HG03060 (cell line): ENCODE data around the gene GYS1.
A peak's percentile ranks its signal among the peaks of the same experiment; 100 is the strongest.
"Not testable (repeated sequence)": the region's sequence is repeated elsewhere in the genome, so short reads cannot be mapped to it uniquely, and the experiment has no call there.

Source experiments
- ATAC-seq: cut with Tn5 transposase; IDR thresholded peaks from one replicate; pipeline ENCODE4 v1.9.1; 2021; ENCODE audit warnings: low read depth, moderate number of reproducible peaks; ENCODE audit not compliant: unreplicated experiment

Gene GYS1

GRCh38 chr19:48993175-48994034 lies at the start of gene GYS1, which contains the start of gene RUVBL2:
Gene GYS1, minus strand, starts transcription at chr19:48993309. Its CDS starts 197 bp downstream, at chr19:48993112.
Gene RUVBL2, plus strand, starts transcription at chr19:48993887. Its CDS starts 25 bp downstream, at chr19:48993912.
- peak; percentile 69 for ATAC-seq

- ATAC-seq: not testable (repeated sequence)
Observed at GRCh38 chr19:49042666-49043065, 49.6 kb upstream of the GYS1 start.

GRCh38 chr19:49042177-49042576 lies 49.1 kb upstream of the GYS1 start:
- ATAC-seq: no peak

- ATAC-seq: not testable (repeated sequence)
Observed at GRCh38 chr19:49039736-49040135, 46.6 kb upstream of the GYS1 start.

GRCh38 chr19:49038557-49039276 lies 45.6 kb upstream of the GYS1 start:
- not testable (repeated sequence) for ATAC-seq

- not testable (repeated sequence) for ATAC-seq
Observed at GRCh38 chr19:49038111-49038510, 45.0 kb upstream of the GYS1 start.

- ATAC-seq: not testable (repeated sequence)
Observed at GRCh38 chr19:49036815-49037214, 43.7 kb upstream of the GYS1 start, which contains the start of gene CGB1. Gene CGB1, minus strand, starts transcription at chr19:49036895. Its CDS starts 184 bp downstream, at chr19:49036711.

GRCh38 chr19:49031642-49032301 lies 38.7 kb upstream of the GYS1 start, which contains the start of gene CGB2:
Gene CGB2, plus strand, starts transcription at chr19:49031890. Its CDS starts 206 bp downstream, at chr19:49032096.
- ATAC-seq: not testable (repeated sequence)

GRCh38 chr19:49030323-49030722 lies 37.2 kb upstream of the GYS1 start:
- ATAC-seq: not testable (repeated sequence)

- not testable (repeated sequence) for ATAC-seq
Observed at GRCh38 chr19:49029749-49030148, 36.6 kb upstream of the GYS1 start.

- not testable (repeated sequence) for ATAC-seq
Observed at GRCh38 chr19:49028686-49029085, 35.6 kb upstream of the GYS1 start.

GRCh38 chr19:49025599-49025998 lies 32.5 kb upstream of the GYS1 start:
- ATAC-seq: not testable (repeated sequence)

- not testable (repeated sequence) for ATAC-seq
Observed at GRCh38 chr19:49025088-49025487, 32.0 kb upstream of the GYS1 start.

GRCh38 chr19:49024233-49024632 lies 31.1 kb upstream of the GYS1 start, which contains the start of gene CGB3:
Gene CGB3, minus strand, starts transcription at chr19:49024333. Its CDS starts 362 bp downstream, at chr19:49023971.
- not testable (repeated sequence) for ATAC-seq

GRCh38 chr19:49022116-49022515 lies 29.0 kb upstream of the GYS1 start:
- ATAC-seq: no peak

- no peak for ATAC-seq
Observed at GRCh38 chr19:49020931-49021895, 28.1 kb upstream of the GYS1 start.

- no peak for ATAC-seq
Observed at GRCh38 chr19:49020342-49020741, 27.2 kb upstream of the GYS1 start.

- ATAC-seq: no peak
Observed at GRCh38 chr19:49019242-49019932, 26.3 kb upstream of the GYS1 start.
